HepG2 (cell line): ENCODE results near the gene IL18R1. TPM values are rescaled to one million over a fixed set of nuclear protein-coding genes. Genes with fewer than 3 reads are reported as not detected.

Experiments used
- ATAC-seq: fragments of 200-7000 bp; cut with Tn5 transposase; 3 replicates; pipeline ENCODE4 v1.9.1; 2020; ENCODE audit warnings: mild to moderate bottlenecking, moderate library complexity
- BruUV-seq: library from RNA; stranded (reverse); fragments of 400-500 nt; replicated peaks from 2 replicates; lab custom pipeline; 2021; lab: Mats Ljungman, UMichigan
- CTCF ChIA-PET: fragments of 300-600 bp; formaldehyde crosslinking; extraction: SDS; loops from one replicate; lab custom pipeline; 2021; ENCODE audit warnings: low total read pairs, inconsistent platforms, low intra/inter-chr PET ratio; lab: Yijun Ruan, JAX
- POLR2A ChIA-PET: fragments of 350-600 bp; sonication (Branson Sonifier 250); formaldehyde crosslinking; loops from one replicate; lab custom pipeline; 2020; ENCODE audit warnings: antibody characterized with exemption, inconsistent platforms; lab: Yijun Ruan, JAX
- DNase-seq: peaks from one replicate; pipeline ENCODE4 v3.0.0-alpha.2; 2015; ENCODE audit warnings: low spot score
- FAIRE-seq: peaks from 3 replicates; lab custom pipeline; 2011; peaks lifted over from hg19 to GRCh38; lab: Jason Lieb, UNC
- H2AFZ ChIP-seq: one replicate; pipeline ENCODE4 v1.6.1; 2011; ENCODE audit warnings: low read length, inconsistent platforms
- H3K27ac ChIP-seq: fragments of 300-600 bp; 3 replicates; pipeline ENCODE4 v1.8.0; 2011; ENCODE audit warnings: mixed run types, mild to moderate bottlenecking, mixed read lengths, low read length, inconsistent platforms; ENCODE audit not compliant: insufficient read depth; ENCODE audit errors: extremely low read length
- H3K27me3 ChIP-seq, 2 experiments: fragments of 200-600 bp in 1 of 2; 2 replicates in 1 of 2; 3 replicates in 1 of 2; pipeline versions ENCODE4 v1.6.0 to v1.8.0; 2011; ENCODE audit warnings: low read length in 2 of 2, mild to moderate bottlenecking in 2 of 2, moderate library complexity in 2 of 2, inconsistent platforms in 1 of 2; ENCODE audit not compliant: insufficient read depth in 2 of 2, control insufficient read depth in 1 of 2
- H3K36me3 ChIP-seq, 2 experiments: fragments of 200-600 bp in 1 of 2; replicated peaks in 1 of 2; 2 replicates in 1 of 2; 3 replicates in 1 of 2; pipeline versions ENCODE4 v1.5.1 to v1.8.0; 2011; ENCODE audit warnings: low read length in 2 of 2, inconsistent platforms in 1 of 2; ENCODE audit not compliant: insufficient read depth in 2 of 2, control insufficient read depth in 1 of 2
- H3K4me1 ChIP-seq: 2 replicates; pipeline ENCODE4 v1.5.1; 2012; ENCODE audit warnings: low read length, inconsistent platforms; ENCODE audit not compliant: insufficient read depth
- H3K4me2 ChIP-seq: 2 replicates; pipeline ENCODE4 v1.6.0; 2011; ENCODE audit warnings: low read depth, low read length, inconsistent platforms
- H3K4me3 ChIP-seq, 3 experiments: fragments of 200-600 bp in 1 of 3; sonication (generic), shearing (Covaris generic) in 1 of 3; replicated peaks in 1 of 3; 2 replicates each; pipeline ENCODE4 v1.5.1; 2011 to 2016; ENCODE audit warnings: low read length in 3 of 3, inconsistent platforms in 2 of 3, low read depth in 2 of 3, mild to moderate bottlenecking in 2 of 3, control low read depth in 1 of 3, mixed read lengths in 1 of 3; ENCODE audit not compliant: insufficient read depth in 1 of 3
- H3K79me2 ChIP-seq: one replicate; pipeline ENCODE4 v1.6.1; 2011; ENCODE audit warnings: low read length, inconsistent platforms; ENCODE audit not compliant: insufficient read depth
- H3K9ac ChIP-seq: 2 replicates; pipeline ENCODE4 v1.6.0; 2011; ENCODE audit warnings: mild to moderate bottlenecking, low read depth, low read length, inconsistent platforms; ENCODE audit not compliant: insufficient read depth
- H3K9me3 ChIP-seq: 2 replicates; pipeline ENCODE4 v1.5.1; 2012; ENCODE audit warnings: mild to moderate bottlenecking, low read length
- H4K20me1 ChIP-seq: 2 replicates; pipeline ENCODE4 v1.6.0; 2011; ENCODE audit warnings: inconsistent platforms, mild to moderate bottlenecking, low read length, moderate library complexity; ENCODE audit not compliant: insufficient read depth
- ATF4 ChIP-seq, 2 experiments: fragments of 450-650 bp in 1 of 2; sonication (generic) in 1 of 2; formaldehyde crosslinking; IDR thresholded peaks; 2 replicates each; pipeline versions ENCODE4 v1.5.0 to v1.8.0; 2020 to 2022; ENCODE audit warnings: mild to moderate bottlenecking in 1 of 2, missing genetic modification reagents in 1 of 2
- CTCF ChIP-seq: sonication (generic); formaldehyde crosslinking; IDR thresholded peaks from 2 replicates; pipeline ENCODE4 v1.5.0; 2020; ENCODE audit warnings: mild to moderate bottlenecking, missing genetic modification reagents, moderate library complexity
- DPF2 ChIP-seq: sonication (generic); formaldehyde crosslinking; IDR thresholded peaks from 2 replicates; pipeline ENCODE4 v1.4.0; 2020; ENCODE audit warnings: mild to moderate bottlenecking, low read depth, missing genetic modification reagents, borderline replicate concordance
- DRAP1 ChIP-seq: IDR thresholded peaks from 2 replicates; pipeline ENCODE4 v1.6.1; 2016; ENCODE audit warnings: missing genetic modification reagents, missing compliant biosample characterization
- ETV6 ChIP-seq: sonication (generic); formaldehyde crosslinking; conservative IDR thresholded peaks from 2 replicates; pipeline ENCODE4 v1.4.0; 2020; ENCODE audit warnings: missing genetic modification reagents
- FOXK1 ChIP-seq: sonication (generic); formaldehyde crosslinking; IDR thresholded peaks from 2 replicates; pipeline ENCODE4 v1.4.0; 2020; ENCODE audit warnings: low read depth, missing genetic modification reagents, borderline replicate concordance
- KLF6 ChIP-seq: IDR thresholded peaks from 2 replicates; pipeline ENCODE4 v1.8.0; 2016; ENCODE audit warnings: missing biosample characterization, missing genetic modification reagents
- MLXIP ChIP-seq: sonication (generic); formaldehyde crosslinking; IDR thresholded peaks from 2 replicates; pipeline ENCODE4 v1.9.0; 2021; ENCODE audit warnings: missing genetic modification reagents, borderline replicate concordance
- SNAI1 ChIP-seq: sonication (generic); formaldehyde crosslinking; IDR thresholded peaks from 2 replicates; pipeline ENCODE4 v1.5.0; 2020; ENCODE audit warnings: mild to moderate bottlenecking, missing genetic modification reagents, borderline replicate concordance
- YY1 ChIP-seq: IDR thresholded peaks from 2 replicates; pipeline ENCODE4 v1.6.1; 2011; ENCODE audit warnings: low read length, low read depth, moderate library complexity, mild to moderate bottlenecking; ENCODE audit not compliant: insufficient read depth, insufficient replicate concordance
- ZBTB1 ChIP-seq: sonication (generic); formaldehyde crosslinking; IDR thresholded peaks from 2 replicates; pipeline ENCODE4 v1.4.0; 2020; ENCODE audit warnings: missing genetic modification reagents, borderline replicate concordance
- ZBTB37 ChIP-seq: sonication (generic); formaldehyde crosslinking; IDR thresholded peaks from 2 replicates; pipeline ENCODE4 v1.4.0; 2020; ENCODE audit warnings: mild to moderate bottlenecking, missing genetic modification reagents
- ZNF17 ChIP-seq: sonication (generic); formaldehyde crosslinking; IDR thresholded peaks from 2 replicates; pipeline ENCODE4 v1.5.0; 2020; ENCODE audit warnings: mild to moderate bottlenecking, missing genetic modification reagents
- ZNF580 ChIP-seq: IDR thresholded peaks from 2 replicates; pipeline ENCODE4 v1.6.1; 2016; ENCODE audit warnings: low read depth, borderline replicate concordance
- WGBS: methylation state at CpG from one replicate; pipeline ENCODE4 v1.1.6; 2017; ENCODE audit warnings: low lambda C conversion rate; 5-methylcytosine and 5-hydroxymethylcytosine counted together
- in situ Hi-C: cut with HindIII; loops from 2 replicates; pipeline ENCODE4 v1.10.0; 2017; ENCODE audit warnings: low pct_unique_long_range_greater_than_20kb; ENCODE audit not compliant: extremely low pct_ligation_motif_present
- intact Hi-C: fragments of 100-400 bp; cut with micrococcal nuclease; formaldehyde crosslinking; loops from one replicate; pipeline ENCODE4 v1.10.0; 2022; ENCODE audit not compliant: unreplicated experiment
- polyA plus RNA-seq, 8 experiments: library from polyadenylated mRNA; depleted of rRNA in 3 of 8; stranded (reverse) in 7 of 8; unstranded in 1 of 8; fragments of >200 nt; fragmentation: Illumina TruSeq in 4 of 8; extraction: Trizol in 4 of 8; gene quantifications; 2 replicates each; pipeline versions ENCODE4 v1.2.1 to v1.2.3, GENCODE V29; 2011 to 2016; ENCODE audit warnings: low read depth in 4 of 8, missing spikeins in 1 of 8, mixed read lengths in 1 of 8; ENCODE audit not compliant: insufficient read depth in 1 of 8
- total RNA-seq, 5 experiments: library from RNA; depleted of rRNA; stranded (reverse); fragments of >200 nt; fragmentation: Illumina TruSeq; extraction: Trizol; gene quantifications; 2 replicates each; pipeline ENCODE4 v1.2.3, GENCODE V29; 2016; ENCODE audit warnings: low read depth in 1 of 5

Gene IL18R1
- total and polyA plus RNA-seq, 2 of the 13 experiments (the other 11 are each of a cell fraction or from before 2014, with no cell fraction given) = 0.01 to 0.04 TPM

GRCh38 chr2:102428573-102428972, 73.0 kb downstream of the IL18R1 start:
- DNase-seq = no peak
- 2% methylated on average over 2 of the region's 2 CpGs for WGBS
- CTCF ChIA-PET = no interaction called here

More at GRCh38 chr2:102428573-102428972, 73.0 kb downstream of the IL18R1 start:
- no peak for ATAC-seq
- H3K36me3 ChIP-seq = no peaks in the 10 kb centered on the region
- no peaks in the 10 kb centered on the region for H3K4me1 ChIP-seq
- no peaks in the 10 kb centered on the region for H3K9me3 ChIP-seq
- TF ChIP-seq YY1 (no peak), MLXIP (CRISPR knock-in tag) (no peak), CTCF (CRISPR knock-in tag) (no peak), FOXK1 (CRISPR knock-in tag) (no peak), ZNF580 (CRISPR knock-in tag) (no peak), ATF4 (CRISPR knock-in tag; IDR thresholded peaks at IDR 0.05) (no peak), DRAP1 (CRISPR knock-in tag) (no peak), ZNF17 (no peak), SNAI1 (CRISPR knock-in tag) (no peak), ETV6 (no peak), ZBTB37 (CRISPR knock-in tag) (no peak), DPF2 (CRISPR knock-in tag) (no peak), KLF6 (CRISPR knock-in tag) (no peak), ZBTB1 (CRISPR knock-in tag) (no peak)
- no peak overlapping the region for H2AFZ ChIP-seq
- no peak overlapping the region for H3K4me2 ChIP-seq
- intact Hi-C loops (no loop called here), in situ Hi-C loops (no loop called here)
- no peaks in the 10 kb centered on the region for H4K20me1 ChIP-seq
- no peak overlapping the region for H3K9ac ChIP-seq
- POLR2A ChIA-PET = no interaction called here
- H3K79me2 ChIP-seq = no peaks in the 10 kb centered on the region
- no peak for FAIRE-seq
- no TSS peak for BruUV-seq
- no peaks in the 10 kb centered on the region; a peak in 3 of 5 replicates for H3K27me3 ChIP-seq
- H3K27ac ChIP-seq = no peak overlapping the region
- H3K4me3 ChIP-seq = no peak overlapping the region
